Activated CD8-positive, alpha-beta memory T cell treated with anti-CD3 and anti-CD28 coated beads, Interleukin-2, amount 10 ng/mL, durations not matched to agents 7 days and 5 days (primary cell): ENCODE results near the gene KAT7. TPM values are rescaled to one million over a fixed set of nuclear protein-coding genes. Genes with fewer than 3 reads are reported as not detected.
A peak's percentile ranks its signal among the peaks of the same experiment; 100 is the strongest.

Experiments used
- ATAC-seq: fragments of 150-1000 bp; cut with Tn5 transposase; one replicate; pipeline ENCODE4 v1.10.0; 2021; ENCODE audit warnings: moderate library complexity
- CTCF ChIA-PET: fragments of 350-600 bp; sonication (Branson Sonifier 250); formaldehyde crosslinking; loops from one replicate; lab custom pipeline; 2021; ENCODE audit warnings: antibody characterized with exemption; lab: Charles Lee
- DNase-seq: peaks from one replicate; pipeline ENCODE4 v3.0.0-alpha.2; 2020
- H3K27ac Mint-ChIP-seq: one replicate; pipeline ENCODE4 v1.8.0; 2021; ENCODE audit warnings: mild to moderate bottlenecking, mixed read lengths
- H3K27me3 Mint-ChIP-seq: one replicate; pipeline ENCODE4 v1.8.0; 2021; ENCODE audit warnings: mixed read lengths
- H3K36me3 Mint-ChIP-seq: one replicate; pipeline ENCODE4 v1.8.0; 2021; ENCODE audit warnings: mild to moderate bottlenecking, mixed read lengths
- H3K4me1 Mint-ChIP-seq: one replicate; pipeline ENCODE4 v1.8.0; 2021; ENCODE audit warnings: mixed read lengths
- H3K4me3 Mint-ChIP-seq: one replicate; pipeline ENCODE4 v1.8.0; 2021; ENCODE audit warnings: mild to moderate bottlenecking, moderate library complexity, mixed read lengths
- H3K9me3 Mint-ChIP-seq: one replicate; pipeline ENCODE4 v1.8.0; 2022; ENCODE audit warnings: low read depth, mixed read lengths
- total RNA-seq, 2 experiments: library from RNA; stranded (reverse); gene quantifications; one replicate each; pipeline ENCODE4 v1.2.3, GENCODE V29; 2021

Gene KAT7
- total RNA-seq, 2 experiments from 2014 or later = 76.9 to 80.6 TPM

DNA sequence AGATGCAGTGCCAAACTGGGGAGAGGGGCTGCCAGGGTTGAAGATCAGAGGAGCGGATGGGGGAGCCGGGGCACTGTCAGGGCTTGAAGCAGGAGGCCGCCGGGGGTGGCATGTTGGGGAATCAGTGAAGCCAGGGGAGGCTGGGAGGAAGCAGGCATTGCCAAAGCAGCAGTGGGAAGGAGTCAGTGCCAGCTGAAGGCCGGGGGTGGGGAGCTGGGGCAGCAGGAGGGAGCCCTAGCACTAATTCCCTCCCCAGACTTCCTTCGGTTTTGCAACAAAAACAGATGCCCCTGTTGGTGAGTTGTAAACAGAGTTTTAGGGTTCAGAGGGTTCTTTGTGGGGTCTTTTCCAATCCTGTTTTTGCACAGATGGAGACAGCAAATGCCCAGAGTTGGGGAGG lies 70.3 kb downstream of the KAT7 start:
- CTCF ChIA-PET = interaction anchor here (2.5 to 16.3 kb wide), 3 partner anchors 94 to 301 kb away, joined by 6 to 202 read pairs (median 9); partner anchors contain the start of gene DLX3
- H3K4me1 Mint-ChIP-seq = peaks cover 3% of the 10 kb centered on the region

DNA sequence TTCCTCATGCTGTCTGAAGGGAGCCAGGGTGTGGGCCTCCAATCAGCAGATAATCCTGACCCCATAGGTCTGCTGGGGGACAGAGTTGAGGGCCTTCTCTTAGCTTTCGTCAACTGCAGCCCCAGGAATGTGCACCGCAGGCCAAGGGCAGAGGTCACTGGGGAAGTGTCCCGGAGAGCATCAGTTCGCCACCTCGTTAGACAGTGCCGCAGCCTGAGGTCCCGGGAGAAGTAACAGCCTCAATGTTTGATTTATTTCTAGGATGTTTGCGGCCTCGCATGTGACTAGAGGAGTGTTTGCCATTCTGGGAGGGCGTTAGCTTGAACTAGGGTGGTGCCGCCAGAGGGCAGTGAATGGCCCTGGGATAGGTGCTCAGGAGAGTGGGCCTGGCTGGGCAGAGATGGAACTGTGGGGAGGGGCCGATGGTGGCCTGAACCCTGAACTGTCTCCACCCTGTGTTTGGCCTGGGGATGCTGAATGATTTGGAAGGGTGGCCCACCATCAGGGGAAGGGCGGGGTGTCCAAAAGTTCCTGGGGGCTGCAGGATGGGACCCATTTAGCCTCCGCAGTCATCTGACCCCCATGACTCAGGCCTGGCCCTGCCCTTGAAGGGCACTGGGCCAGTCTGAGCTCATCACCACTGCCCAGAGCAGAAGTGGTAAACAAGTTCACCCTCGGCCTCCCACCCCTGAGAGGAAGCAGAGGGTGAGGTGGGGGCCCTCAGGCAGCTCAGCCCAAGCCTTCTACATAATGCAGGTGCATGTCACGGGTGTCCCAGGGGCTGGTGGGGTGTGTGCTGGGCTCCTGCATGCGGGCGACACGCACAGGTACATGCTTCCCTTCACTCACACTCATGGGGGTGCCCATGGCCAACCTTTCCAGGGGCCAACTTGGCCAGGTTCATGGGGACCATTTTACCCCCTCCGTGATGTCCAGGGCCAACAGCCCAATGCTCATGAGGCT lies 71.8 kb downstream of the KAT7 start:
- CTCF ChIA-PET = interaction anchor here (1.0 to 16.3 kb wide), 8 partner anchors 10 to 227 kb away, joined by 3 to 202 read pairs (median 6); partner anchors contain the start of gene DLX3
- ATAC-seq (no peak), DNase-seq (no peak)
- Mint-ChIP-seq H3K27me3 (peaks cover 8% of the 10 kb centered on the region), H3K27ac (no peak overlapping the region), H3K36me3 (no peaks in the 10 kb centered on the region), H3K4me3 (no peak overlapping the region), H3K9me3 (no peaks in the 10 kb centered on the region), H3K4me1 (peaks cover 3% of the 10 kb centered on the region)

More for the DNA sequence above, 70.3 kb downstream of the KAT7 start:
- H3K9me3 Mint-ChIP-seq = no peaks in the 10 kb centered on the region
- H3K36me3 Mint-ChIP-seq = no peaks in the 10 kb centered on the region
- ATAC-seq (no peak), DNase-seq (no peak)
- H3K4me3 Mint-ChIP-seq = no peak overlapping the region
- peaks cover 12% of the 10 kb centered on the region for H3K27me3 Mint-ChIP-seq
- no peak overlapping the region for H3K27ac Mint-ChIP-seq

DNA sequence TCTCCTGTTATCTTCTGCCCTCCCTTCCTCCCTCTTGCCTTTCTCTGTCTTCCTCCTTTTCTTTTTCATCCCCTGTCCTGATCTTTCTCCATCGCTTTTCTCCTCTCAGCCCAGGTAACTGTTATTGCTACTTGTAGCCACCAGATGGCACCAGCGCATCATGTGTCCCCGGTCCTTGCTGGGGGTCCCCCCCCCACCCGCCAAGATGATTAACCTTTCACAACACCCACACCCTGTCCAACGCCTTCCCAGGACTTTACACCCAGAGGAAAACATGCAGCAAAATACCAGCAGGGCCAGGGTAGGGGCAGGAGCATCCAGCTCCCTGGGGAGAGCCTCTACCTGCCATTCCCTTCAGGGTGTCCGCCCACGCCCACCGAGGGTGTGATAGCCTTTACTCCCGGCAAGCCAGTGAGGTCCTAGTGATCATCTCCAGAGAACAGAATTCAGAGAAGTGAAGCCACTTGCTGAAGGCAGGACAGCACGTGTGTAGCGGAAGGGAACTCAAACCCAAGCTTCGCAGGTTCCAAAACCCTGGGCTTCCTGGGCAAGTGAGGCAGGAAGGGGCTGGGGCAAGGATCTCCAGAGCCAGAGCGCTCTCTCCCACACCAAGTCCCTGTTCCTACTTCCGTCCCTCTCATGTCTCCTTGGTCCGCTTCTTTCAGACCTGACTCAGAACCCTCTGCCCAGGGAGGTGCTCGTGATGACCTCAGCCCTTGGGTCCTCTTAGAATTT lies 72.8 kb downstream of the KAT7 start:
- CTCF ChIA-PET = interaction anchor here (0.8 to 16.3 kb wide), 16 partner anchors 9 to 165 kb away, joined by 3 to 202 read pairs (median 4); partner anchors contain the start of gene DLX3

DNA sequence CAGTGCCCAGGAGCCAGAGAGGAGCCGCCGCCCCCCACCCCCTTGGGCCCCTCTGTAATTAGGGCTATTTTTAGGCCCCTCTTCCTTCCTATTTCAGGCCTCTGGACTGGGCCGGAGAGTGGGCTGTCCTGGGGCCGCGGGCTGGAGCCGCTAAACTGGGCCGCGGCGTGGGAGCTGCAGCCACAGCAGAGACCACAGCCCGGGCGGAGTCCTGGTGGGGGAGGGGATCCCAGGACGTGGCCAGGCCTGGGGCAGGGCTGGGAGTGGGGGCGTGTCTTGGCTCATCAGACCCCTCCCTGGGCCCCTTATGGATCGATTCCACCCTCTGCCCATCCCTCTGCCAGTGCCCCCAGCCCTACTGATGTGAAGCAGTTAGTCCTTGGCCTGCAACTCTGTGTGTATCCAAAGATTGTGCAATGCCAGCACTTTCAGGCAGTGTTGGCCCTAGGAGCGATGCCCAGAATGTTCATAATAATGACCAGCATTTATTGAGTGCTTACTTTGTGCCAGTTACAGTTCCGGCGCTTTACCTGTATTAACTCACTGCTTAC lies 74.4 kb downstream of the KAT7 start:
- no peak overlapping the region for H3K4me3 Mint-ChIP-seq
- no peaks in the 10 kb centered on the region for H3K9me3 Mint-ChIP-seq
- H3K27ac Mint-ChIP-seq = no peak overlapping the region
- no peak for ATAC-seq
- DNase-seq = no peak
- peaks cover 3% of the 10 kb centered on the region for H3K4me1 Mint-ChIP-seq
- CTCF ChIA-PET = interaction anchor here (1.0 to 16.3 kb wide), 5 partner anchors 18 to 138 kb away, joined by 4 to 202 read pairs (median 4); partner anchors contain the start of gene DLX3
- H3K36me3 Mint-ChIP-seq = no peaks in the 10 kb centered on the region
- H3K27me3 Mint-ChIP-seq = peaks cover 12% of the 10 kb centered on the region

More for the DNA sequence above, 72.8 kb downstream of the KAT7 start:
- ATAC-seq (peak; percentile 36), DNase-seq (peak; percentile 46)
- no peak overlapping the region for H3K27ac Mint-ChIP-seq
- H3K4me3 Mint-ChIP-seq = no peak overlapping the region
- peaks cover 3% of the 10 kb centered on the region for H3K4me1 Mint-ChIP-seq
- H3K36me3 Mint-ChIP-seq = no peaks in the 10 kb centered on the region
- peaks cover 10% of the 10 kb centered on the region for H3K27me3 Mint-ChIP-seq
- H3K9me3 Mint-ChIP-seq = no peaks in the 10 kb centered on the region

DNA sequence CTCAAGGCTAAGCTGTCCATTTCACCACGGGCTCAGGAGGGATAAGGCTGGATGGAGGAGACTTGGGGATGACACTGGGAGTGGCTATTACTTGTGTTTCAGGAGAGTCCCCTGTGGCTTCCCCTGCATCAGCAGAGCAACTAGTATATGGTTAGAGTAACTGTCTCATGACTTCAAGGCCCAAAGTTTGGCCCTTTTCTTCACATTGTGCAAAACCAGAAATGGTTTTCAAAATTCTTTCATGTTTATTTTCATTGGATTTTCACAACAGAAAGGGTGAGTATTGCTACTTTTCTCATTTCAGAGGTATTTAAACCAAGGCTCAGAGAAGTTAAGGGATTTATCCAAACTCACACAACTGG lies 77.5 kb downstream of the KAT7 start:
- DNase-seq = no peak
- H3K27me3 Mint-ChIP-seq = peaks cover 10% of the 10 kb centered on the region

DNA sequence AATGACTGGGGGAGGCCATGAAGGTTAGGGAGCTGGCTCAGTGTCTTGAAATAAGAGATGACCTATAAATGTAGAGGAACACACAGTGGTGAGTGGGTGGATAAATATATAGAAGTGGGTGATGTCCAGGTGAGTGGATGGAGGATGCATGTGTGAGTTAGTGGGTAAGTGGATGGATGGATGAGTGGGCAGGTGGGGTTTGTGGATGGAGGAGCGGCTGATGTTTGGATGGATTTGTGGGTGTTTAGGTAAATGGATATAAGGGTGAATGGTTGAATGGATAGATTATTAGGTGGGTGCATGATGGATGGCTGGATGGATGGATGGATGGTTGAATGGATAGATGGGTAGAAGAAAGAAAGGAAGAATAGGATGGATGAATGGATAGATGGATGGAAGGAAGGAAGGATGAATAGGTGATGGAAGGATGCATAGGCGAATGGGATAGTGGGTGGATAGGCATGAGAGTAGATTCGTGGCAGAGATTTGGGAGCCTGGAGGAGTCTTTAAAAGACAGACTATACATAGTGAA lies 78.5 kb downstream of the KAT7 start:
- no peaks in the 10 kb centered on the region for H3K4me1 Mint-ChIP-seq
- ATAC-seq = no peak
- CTCF ChIA-PET = interaction anchor here (1.7 to 2.5 kb wide), 2 partner anchors 13 to 131 kb away, joined by 8 to 15 read pairs; no protein-coding TSS in a partner anchor

More for the DNA sequence above, 77.5 kb downstream of the KAT7 start:
- Mint-ChIP-seq H3K4me1 (peaks cover 2% of the 10 kb centered on the region), H3K4me3 (no peak overlapping the region), H3K27ac (no peak overlapping the region), H3K36me3 (no peaks in the 10 kb centered on the region), H3K9me3 (no peaks in the 10 kb centered on the region)
- ATAC-seq = no peak
- CTCF ChIA-PET = interaction anchor here (1.7 to 2.5 kb wide), 2 partner anchors 14 to 132 kb away, joined by 8 to 15 read pairs; no protein-coding TSS in a partner anchor

DNA sequence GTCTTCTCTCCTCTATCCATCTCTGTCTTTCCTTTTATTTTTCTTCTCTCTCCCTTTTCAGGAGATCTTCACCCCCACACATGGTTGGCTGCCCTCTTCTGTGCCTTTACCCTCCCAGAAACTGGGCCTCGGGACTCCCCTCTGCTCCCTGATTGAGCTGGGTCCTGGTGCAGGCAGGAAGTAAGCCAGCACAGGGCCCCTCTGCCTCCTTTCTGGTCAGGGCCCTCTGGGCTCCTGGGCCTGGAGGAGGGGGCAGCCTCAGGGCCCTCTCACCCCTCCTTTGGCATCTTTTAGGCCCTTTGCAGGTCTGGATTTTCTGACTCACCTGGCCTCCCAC lies 80.5 kb downstream of the KAT7 start:
- Mint-ChIP-seq H3K4me3 (no peak overlapping the region), H3K36me3 (no peaks in the 10 kb centered on the region), H3K27ac (no peak overlapping the region), H3K4me1 (peaks cover 5% of the 10 kb centered on the region), H3K9me3 (no peaks in the 10 kb centered on the region), H3K27me3 (peaks cover 9% of the 10 kb centered on the region)
- CTCF ChIA-PET = interaction anchor here (1.5 kb wide), 1 partner anchor 11 kb away, joined by 4 read pairs; no protein-coding TSS in a partner anchor
- no peak for ATAC-seq
- no peak for DNase-seq

More for the DNA sequence above, 78.5 kb downstream of the KAT7 start:
- H3K27me3 Mint-ChIP-seq = peaks cover 9% of the 10 kb centered on the region
- no peaks in the 10 kb centered on the region for H3K36me3 Mint-ChIP-seq
- H3K27ac Mint-ChIP-seq = no peak overlapping the region
- no peak for DNase-seq
- H3K9me3 Mint-ChIP-seq = no peaks in the 10 kb centered on the region
- no peak overlapping the region for H3K4me3 Mint-ChIP-seq

DNA sequence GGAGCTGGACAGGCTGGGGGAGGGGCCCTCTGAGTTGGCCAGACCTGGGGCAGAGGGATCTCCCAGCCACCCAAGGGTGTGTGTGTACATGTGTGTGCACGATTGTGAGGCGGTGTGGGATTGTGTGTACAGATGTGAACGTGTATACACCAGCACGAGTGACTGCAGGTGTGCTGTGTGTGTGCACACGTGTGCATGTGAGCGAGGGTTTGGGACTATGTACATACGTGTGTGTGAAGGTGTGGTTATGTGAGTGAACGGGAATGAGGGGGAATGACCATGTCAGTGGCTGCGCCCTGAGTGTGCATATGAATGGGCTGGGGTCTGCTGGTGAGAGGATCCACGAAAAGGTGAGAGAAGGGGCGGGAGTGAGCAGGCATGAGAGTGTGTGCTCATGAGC lies 81.8 kb downstream of the KAT7 start:
- Mint-ChIP-seq H3K27ac (no peak overlapping the region), H3K36me3 (no peaks in the 10 kb centered on the region)
- no peak for ATAC-seq

DNA sequence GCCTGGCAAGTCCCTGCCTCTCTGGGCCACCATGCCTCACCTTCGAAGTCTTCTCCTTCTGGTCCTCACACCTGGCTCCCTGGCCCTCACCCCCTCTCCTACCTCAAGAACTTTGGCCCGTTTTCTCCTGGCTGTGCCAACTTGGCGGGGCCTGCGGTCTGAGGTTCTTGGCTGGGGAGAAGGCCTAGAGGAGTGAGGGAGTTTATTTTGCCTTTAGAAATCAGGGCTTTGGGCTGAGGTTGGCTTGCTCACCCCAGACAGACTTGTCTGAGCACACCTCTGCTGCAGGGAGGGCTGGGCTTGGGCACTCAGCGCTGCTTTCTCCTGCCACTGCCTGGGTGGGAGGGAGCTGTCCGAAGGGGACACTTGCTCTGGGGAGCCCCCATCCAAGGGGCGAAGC lies 82.7 kb downstream of the KAT7 start:
- no peaks in the 10 kb centered on the region for H3K36me3 Mint-ChIP-seq
- peaks cover 5% of the 10 kb centered on the region for H3K4me1 Mint-ChIP-seq
- H3K9me3 Mint-ChIP-seq = no peaks in the 10 kb centered on the region
- peaks cover 6% of the 10 kb centered on the region for H3K27me3 Mint-ChIP-seq
- ATAC-seq (no peak), DNase-seq (no peak)
- CTCF ChIA-PET = interaction anchor here (11.8 kb wide), 1 partner anchor 126 kb away, joined by 124 read pairs; the partner anchor contains the start of gene DLX3
- no peak overlapping the region for H3K27ac Mint-ChIP-seq
- no peak overlapping the region for H3K4me3 Mint-ChIP-seq

More for the DNA sequence above, 81.8 kb downstream of the KAT7 start:
- Mint-ChIP-seq H3K9me3 (no peaks in the 10 kb centered on the region), H3K4me3 (no peak overlapping the region), H3K4me1 (peaks cover 5% of the 10 kb centered on the region), H3K27me3 (peaks cover 9% of the 10 kb centered on the region)
- no peak for DNase-seq
- CTCF ChIA-PET = interaction anchor here (1.0 to 11.8 kb wide), 2 partner anchors 9 to 127 kb away, joined by 3 to 124 read pairs; partner anchors contain the start of gene DLX3

DNA sequence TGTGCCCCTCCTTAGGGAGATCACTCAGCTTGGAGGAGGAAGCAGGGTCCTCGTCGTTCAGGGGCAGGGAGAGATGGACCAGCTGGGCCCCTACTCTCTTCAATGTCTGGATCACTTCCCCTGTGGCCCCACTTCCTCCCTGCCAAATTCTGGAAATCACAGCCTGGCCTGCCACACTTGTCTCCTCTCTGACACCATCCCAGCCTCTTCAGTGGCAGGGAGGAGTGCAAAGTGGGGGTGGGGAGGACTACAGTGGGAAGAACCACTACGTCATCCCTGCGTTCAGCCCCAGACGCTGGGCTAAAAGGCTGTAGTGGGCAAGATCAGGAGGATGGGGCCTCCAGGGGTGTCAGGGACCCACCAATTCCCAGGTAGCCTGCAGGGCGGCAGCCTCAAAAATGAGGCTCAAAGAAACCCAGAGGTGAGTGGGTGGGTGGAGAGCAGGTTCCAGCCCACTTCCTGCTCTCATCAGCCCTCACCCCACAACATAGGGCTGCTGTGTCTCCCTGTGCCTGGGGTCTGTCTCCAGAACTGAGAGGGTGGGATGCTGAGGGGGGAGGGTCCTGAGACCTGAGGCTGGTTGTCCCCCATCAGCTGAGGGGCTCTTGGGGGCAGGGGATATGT lies 84.4 kb downstream of the KAT7 start:
- no peak overlapping the region for H3K27ac Mint-ChIP-seq
- DNase-seq = no peak

DNA sequence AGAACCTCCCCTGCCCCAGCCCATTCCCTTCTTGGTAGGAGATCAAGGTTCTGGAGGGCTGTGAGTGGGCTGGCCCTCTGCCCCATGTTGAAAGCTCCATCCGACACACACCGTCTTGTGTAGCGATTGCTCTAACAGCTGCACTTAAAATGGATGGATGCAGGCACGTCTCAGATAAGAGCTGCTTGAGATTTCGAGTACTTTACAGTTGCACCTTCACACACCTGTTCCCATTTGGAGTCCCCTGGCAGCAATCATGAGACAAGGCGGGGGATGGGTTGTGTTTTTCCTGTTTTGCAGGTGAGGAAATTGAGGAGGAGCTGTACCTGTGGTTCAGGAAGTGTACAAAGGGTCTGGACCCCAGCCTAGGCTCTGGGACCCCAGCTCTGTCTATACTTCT lies 85.0 kb downstream of the KAT7 start:
- Mint-ChIP-seq H3K27ac (no peak overlapping the region), H3K4me1 (peaks cover 5% of the 10 kb centered on the region), H3K36me3 (no peaks in the 10 kb centered on the region), H3K4me3 (no peak overlapping the region), H3K9me3 (no peaks in the 10 kb centered on the region), H3K27me3 (peaks cover 13% of the 10 kb centered on the region)
- CTCF ChIA-PET = interaction anchor here (0.8 to 11.8 kb wide), 2 partner anchors 12 to 124 kb away, joined by 3 to 124 read pairs; partner anchors contain the start of gene DLX3
- ATAC-seq (no peak), DNase-seq (no peak)

More for the DNA sequence above, 84.4 kb downstream of the KAT7 start:
- Mint-ChIP-seq H3K36me3 (no peaks in the 10 kb centered on the region), H3K27me3 (peaks cover 9% of the 10 kb centered on the region), H3K4me3 (no peak overlapping the region), H3K9me3 (no peaks in the 10 kb centered on the region), H3K4me1 (peaks cover 5% of the 10 kb centered on the region)
- no peak for ATAC-seq
- CTCF ChIA-PET = interaction anchor here (0.6 to 11.8 kb wide), 3 partner anchors 11 to 125 kb away, joined by 3 to 124 read pairs (median 3); partner anchors contain the start of gene DLX3

DNA sequence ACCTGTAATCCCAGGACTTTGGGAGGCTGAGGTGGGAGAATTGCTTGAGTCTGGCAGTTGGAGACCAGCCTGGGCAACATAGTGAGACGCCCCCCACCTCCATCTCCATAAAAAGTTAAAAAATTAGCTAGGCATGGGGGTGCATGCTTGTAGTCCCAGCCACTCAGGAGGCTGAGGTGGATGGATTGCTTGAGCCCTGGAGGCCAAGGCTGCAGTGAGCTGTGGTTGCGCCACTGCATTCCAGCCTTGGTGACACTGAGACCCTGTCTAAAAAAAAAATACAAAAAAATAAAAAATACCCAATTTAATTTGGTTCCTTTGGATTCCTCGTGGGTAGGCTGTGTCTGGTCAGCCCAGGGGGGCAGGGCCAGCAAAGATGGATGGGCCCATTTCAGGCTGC lies 85.4 kb downstream of the KAT7 start:
- peaks cover 5% of the 10 kb centered on the region for H3K4me1 Mint-ChIP-seq
- no peak overlapping the region for H3K27ac Mint-ChIP-seq
- DNase-seq = no peak
- no peaks in the 10 kb centered on the region for H3K36me3 Mint-ChIP-seq
- no peak for ATAC-seq
- no peaks in the 10 kb centered on the region for H3K9me3 Mint-ChIP-seq
- H3K4me3 Mint-ChIP-seq = no peak overlapping the region
- CTCF ChIA-PET = interaction anchor here (0.8 to 11.8 kb wide), 2 partner anchors 13 to 123 kb away, joined by 3 to 124 read pairs; partner anchors contain the start of gene DLX3
- H3K27me3 Mint-ChIP-seq = peaks cover 11% of the 10 kb centered on the region
